ENCODE results near the gene ULK4.

DNA sequence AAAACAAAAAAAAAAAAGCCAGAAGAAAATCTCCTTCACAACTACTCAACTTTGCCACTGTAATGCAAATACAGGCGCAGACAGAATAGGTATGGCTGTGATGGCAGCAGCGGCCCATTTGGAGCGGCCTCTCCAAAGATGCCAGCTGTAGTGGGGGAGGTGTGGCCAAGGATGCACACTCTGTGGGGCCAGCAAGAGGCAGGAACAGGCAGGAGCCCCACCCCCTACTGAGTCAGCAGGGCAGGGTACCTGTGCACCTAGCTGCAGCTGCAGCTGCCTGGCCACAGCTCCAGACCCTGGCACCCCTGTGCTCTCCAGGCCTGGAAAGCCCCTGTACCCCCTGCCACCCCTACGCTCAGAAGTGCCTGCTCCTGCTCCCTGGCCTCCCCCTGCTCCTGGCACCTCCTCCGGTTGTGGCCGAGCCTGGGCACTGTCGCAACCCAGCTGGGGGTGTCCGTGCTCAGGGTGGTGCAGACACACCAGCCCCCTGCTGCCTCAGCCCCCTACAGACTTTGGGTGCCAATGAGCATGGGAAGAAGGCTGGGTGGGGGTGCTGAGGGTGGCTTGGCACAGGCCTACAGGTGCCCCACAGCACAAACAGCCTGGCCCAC, 312.7 kb downstream of the ULK4 start:
- TF ChIP-seq, protein P1, sequence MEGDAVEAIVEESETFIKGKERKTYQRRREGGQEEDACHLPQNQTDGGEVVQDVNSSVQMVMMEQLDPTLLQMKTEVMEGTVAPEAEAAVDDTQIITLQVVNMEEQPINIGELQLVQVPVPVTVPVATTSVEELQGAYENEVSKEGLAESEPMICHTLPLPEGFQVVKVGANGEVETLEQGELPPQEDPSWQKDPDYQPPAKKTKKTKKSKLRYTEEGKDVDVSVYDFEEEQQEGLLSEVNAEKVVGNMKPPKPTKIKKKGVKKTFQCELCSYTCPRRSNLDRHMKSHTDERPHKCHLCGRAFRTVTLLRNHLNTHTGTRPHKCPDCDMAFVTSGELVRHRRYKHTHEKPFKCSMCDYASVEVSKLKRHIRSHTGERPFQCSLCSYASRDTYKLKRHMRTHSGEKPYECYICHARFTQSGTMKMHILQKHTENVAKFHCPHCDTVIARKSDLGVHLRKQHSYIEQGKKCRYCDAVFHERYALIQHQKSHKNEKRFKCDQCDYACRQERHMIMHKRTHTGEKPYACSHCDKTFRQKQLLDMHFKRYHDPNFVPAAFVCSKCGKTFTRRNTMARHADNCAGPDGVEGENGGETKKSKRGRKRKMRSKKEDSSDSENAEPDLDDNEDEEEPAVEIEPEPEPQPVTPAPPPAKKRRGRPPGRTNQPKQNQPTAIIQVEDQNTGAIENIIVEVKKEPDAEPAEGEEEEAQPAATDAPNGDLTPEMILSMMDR (IDR thresholded peaks at IDR 0.05; ENCODE audit: borderline replicate concordance, extremely low read depth, low read length, poor library complexity, severe bottlenecking): no peak
- no peak for TF ChIP-seq EZH2 (IDR thresholded peaks at IDR 0.05; ENCODE audit: borderline replicate concordance, low read depth, low read length, severe bottlenecking)

Data from DND-41 (cell line).